Activated naive CD8-positive, alpha-beta T cell treated with anti-CD3 and anti-CD28 coated beads, Interleukin-2, amount 10 ng/mL, durations not matched to agents 7 days and 5 days (primary cell): ENCODE results near the gene UBE2M. TPM values are rescaled to one million over a fixed set of nuclear protein-coding genes. Genes with fewer than 3 reads are reported as not detected.

Source experiments
- ATAC-seq: fragments of 150-1000 bp; cut with Tn5 transposase; one replicate; pipeline ENCODE4 v1.10.0; 2021; ENCODE audit warnings: low read depth, moderate library complexity
- POLR2A ChIA-PET: fragments of 350-600 bp; sonication (Branson Sonifier 250); formaldehyde crosslinking; loops from one replicate; lab custom pipeline; 2021; ENCODE audit warnings: antibody characterized with exemption; lab: Charles Lee
- DNase-seq: peaks from one replicate; pipeline ENCODE4 v3.0.0; 2021
- H3K27ac Mint-ChIP-seq: one replicate; pipeline ENCODE4 v1.8.0; 2022; ENCODE audit warnings: mild to moderate bottlenecking, mixed read lengths
- H3K27me3 Mint-ChIP-seq: one replicate; pipeline ENCODE4 v1.8.0; 2022; ENCODE audit warnings: mild to moderate bottlenecking, moderate library complexity, mixed read lengths
- H3K36me3 Mint-ChIP-seq: one replicate; pipeline ENCODE4 v1.8.0; 2021; ENCODE audit warnings: mild to moderate bottlenecking, mixed read lengths
- H3K4me1 Mint-ChIP-seq: one replicate; pipeline ENCODE4 v1.8.0; 2021; ENCODE audit warnings: mixed read lengths
- H3K4me3 Mint-ChIP-seq: one replicate; pipeline ENCODE4 v1.8.0; 2022; ENCODE audit warnings: mild to moderate bottlenecking, moderate library complexity, mixed read lengths
- H3K9me3 Mint-ChIP-seq: one replicate; pipeline ENCODE4 v1.8.0; 2021; ENCODE audit warnings: mixed read lengths
- total RNA-seq, 2 experiments: library from RNA; stranded (reverse); gene quantifications; one replicate each; pipeline ENCODE4 v1.2.3, GENCODE V29; 2021

Gene UBE2M
- total RNA-seq, 2 experiments from 2014 or later: 79.5 to 81.2 TPM

GRCh38 chr19:58566989-58567388, 8.6 kb upstream of the UBE2M start:
- peaks cover 30% of the 10 kb centered on the region for H3K4me1 Mint-ChIP-seq
- POLR2A ChIA-PET: interaction anchor here (1.9 to 2.6 kb wide), 2 partner anchors 12 to 23 kb away, joined by 8 to 9 read pairs; partner anchors contain the start of genes CHMP2A and TRIM28
- peaks cover 10% of the 10 kb centered on the region for H3K36me3 Mint-ChIP-seq
- ATAC-seq (no peak), DNase-seq (no peak)
- H3K9me3 Mint-ChIP-seq: no peaks in the 10 kb centered on the region
- no peak overlapping the region for H3K4me3 Mint-ChIP-seq
- no peaks in the 10 kb centered on the region for H3K27me3 Mint-ChIP-seq
- no peak overlapping the region for H3K27ac Mint-ChIP-seq

DNA sequence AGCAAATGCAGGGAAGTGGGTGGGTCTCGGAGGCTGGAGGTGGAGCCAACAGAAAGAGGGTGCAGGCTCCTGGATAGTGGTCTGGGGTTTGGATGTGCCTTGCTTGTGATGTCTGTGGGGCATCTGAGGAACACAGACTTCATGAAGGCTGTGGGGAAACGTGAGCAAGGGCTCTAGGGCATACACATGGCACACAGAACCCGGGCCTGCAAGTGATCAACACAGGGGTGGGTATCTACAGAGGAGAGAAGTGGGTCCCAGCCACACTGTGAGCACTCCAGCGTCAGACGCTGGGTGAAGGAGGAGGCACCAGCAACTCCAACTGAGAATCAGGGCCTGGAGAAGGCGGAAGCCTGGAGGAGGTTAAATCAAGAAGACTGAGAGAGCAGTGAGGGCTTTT, 5.4 kb upstream of the UBE2M start:
- DNase-seq (no peak), ATAC-seq (no peak)
- peak overlapping the region; percentile 86 for H3K4me3 Mint-ChIP-seq
- no peaks in the 10 kb centered on the region for H3K27me3 Mint-ChIP-seq
- peaks cover 35% of the 10 kb centered on the region for H3K4me1 Mint-ChIP-seq
- POLR2A ChIA-PET: interaction anchor here (0.9 to 4.0 kb wide), 4 partner anchors 9 to 43 kb away, joined by 3 to 26 read pairs (median 10); partner anchors contain the start of genes CHMP2A, MZF1 and ZBTB45
- no peaks in the 10 kb centered on the region for H3K9me3 Mint-ChIP-seq
- peak overlapping the region; percentile 96 for H3K27ac Mint-ChIP-seq
- peaks cover 4% of the 10 kb centered on the region for H3K36me3 Mint-ChIP-seq

- peak; percentile 63 for DNase-seq
- Mint-ChIP-seq H3K36me3 (peaks cover 3% of the 10 kb centered on the region), H3K4me1 (peaks cover 31% of the 10 kb centered on the region), H3K27me3 (no peaks in the 10 kb centered on the region), H3K9me3 (no peaks in the 10 kb centered on the region), H3K4me3 (peak overlapping the region; percentile 86), H3K27ac (peak overlapping the region; percentile 96)
- POLR2A ChIA-PET: interaction anchor here (0.6 to 5.9 kb wide), 9 partner anchors 8 to 49 kb away, joined by 3 to 50 read pairs (median 9); partner anchors contain the start of genes CHMP2A, MZF1, TRIM28 and ZBTB45
- ATAC-seq: no peak
These were observed 4.7 kb upstream of the UBE2M start for GRCh38 chr19:58563034-58563573.

- H3K36me3 Mint-ChIP-seq: peaks cover 8% of the 10 kb centered on the region
- peak; percentile 72 for DNase-seq
- H3K27ac Mint-ChIP-seq: peak overlapping the region; percentile 96
- H3K27me3 Mint-ChIP-seq: no peaks in the 10 kb centered on the region
- H3K9me3 Mint-ChIP-seq: no peaks in the 10 kb centered on the region
- POLR2A ChIA-PET: interaction anchor here (1.2 to 5.9 kb wide), 10 partner anchors 8 to 200 kb away, joined by 4 to 50 read pairs (median 8); partner anchors contain the start of genes CHMP2A, MZF1, TRIM28 and ZBTB45
- peaks cover 30% of the 10 kb centered on the region for H3K4me1 Mint-ChIP-seq
- peak; percentile 9 for ATAC-seq
- H3K4me3 Mint-ChIP-seq: peak overlapping the region; percentile 86
These were observed 4.0 kb upstream of the UBE2M start for GRCh38 chr19:58562122-58563033.

DNA sequence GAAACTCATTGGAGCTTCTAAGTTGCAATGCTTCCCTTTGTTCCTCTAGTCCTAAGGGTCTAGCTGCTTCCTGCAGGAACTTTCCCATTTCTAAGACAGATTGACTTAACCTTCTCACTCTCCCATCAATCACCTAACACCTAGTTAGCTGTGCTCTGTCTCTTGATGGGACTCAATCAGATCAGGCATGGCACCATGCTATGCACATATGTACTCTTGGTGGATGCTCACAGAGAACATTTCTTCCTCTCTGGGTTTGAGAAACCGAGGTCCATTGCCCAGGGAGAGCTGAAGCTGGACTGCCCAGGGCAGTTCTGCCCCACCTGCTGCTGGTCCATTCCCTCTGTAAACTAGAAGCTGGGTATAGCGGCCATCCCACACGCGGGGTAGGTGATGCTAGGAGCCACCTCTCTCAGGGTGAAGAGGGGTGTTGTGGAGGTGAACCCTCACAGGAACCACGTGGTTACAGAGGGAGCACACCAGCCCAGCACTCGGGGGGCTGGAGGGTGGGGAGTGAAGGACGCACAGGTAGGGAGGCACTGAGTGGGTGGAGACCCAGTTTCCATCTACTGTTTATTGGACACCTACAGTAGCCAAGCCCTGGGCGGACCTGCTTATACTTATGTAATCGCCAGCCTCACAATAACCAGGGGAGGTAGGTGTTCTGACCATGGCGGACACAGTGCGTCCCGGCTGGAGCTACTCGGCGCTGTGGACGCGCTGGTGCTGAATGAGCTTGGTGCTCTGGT, 3.1 kb upstream of the UBE2M start:
- Mint-ChIP-seq H3K4me1 (peaks cover 38% of the 10 kb centered on the region), H3K4me3 (peak overlapping the region; percentile 86)

GRCh38 chr19:58560921-58561320, 2.5 kb upstream of the UBE2M start:
- ATAC-seq (no peak), DNase-seq (no peak)
- Mint-ChIP-seq H3K4me1 (peaks cover 42% of the 10 kb centered on the region), H3K27ac (peak overlapping the region; percentile 96), H3K36me3 (peaks cover 19% of the 10 kb centered on the region), H3K4me3 (peak overlapping the region; percentile 86), H3K27me3 (no peaks in the 10 kb centered on the region), H3K9me3 (no peaks in the 10 kb centered on the region)
- POLR2A ChIA-PET: interaction anchor here (1.7 to 5.9 kb wide), 6 partner anchors 10 to 41 kb away, joined by 4 to 50 read pairs (median 20); partner anchors contain the start of genes MZF1, TRIM28 and ZBTB45

More for the DNA sequence above, 3.1 kb upstream of the UBE2M start:
- POLR2A ChIA-PET: interaction anchor here (1.2 to 5.9 kb wide), 10 partner anchors 8 to 199 kb away, joined by 4 to 50 read pairs (median 12); partner anchors contain the start of genes CHMP2A, MZF1, TRIM28 and ZBTB45
- Mint-ChIP-seq H3K27me3 (no peaks in the 10 kb centered on the region), H3K27ac (peak overlapping the region; percentile 96), H3K9me3 (no peaks in the 10 kb centered on the region), H3K36me3 (peaks cover 13% of the 10 kb centered on the region)
- DNase-seq (no peak), ATAC-seq (no peak)

GRCh38 chr19:58560007-58560887, 1.8 kb upstream of the UBE2M start:
- POLR2A ChIA-PET: interaction anchor here (1.0 to 5.9 kb wide), 8 partner anchors 9 to 61 kb away, joined by 3 to 50 read pairs (median 10); partner anchors contain the start of genes MZF1, TRIM28 and ZBTB45
- DNase-seq (no peak), ATAC-seq (no peak)
- Mint-ChIP-seq H3K4me1 (peaks cover 42% of the 10 kb centered on the region), H3K4me3 (peak overlapping the region; percentile 96), H3K27ac (peak overlapping the region; percentile 96), H3K36me3 (peaks cover 19% of the 10 kb centered on the region), H3K9me3 (no peaks in the 10 kb centered on the region), H3K27me3 (no peaks in the 10 kb centered on the region)

GRCh38 chr19:58559275-58560006, 1.0 kb upstream of the UBE2M start:
- H3K36me3 Mint-ChIP-seq: peaks cover 18% of the 10 kb centered on the region
- POLR2A ChIA-PET: interaction anchor here (0.9 to 5.9 kb wide), 8 partner anchors 8 to 60 kb away, joined by 3 to 50 read pairs (median 8); partner anchors contain the start of genes MZF1, TRIM28 and ZBTB45
- ATAC-seq (peak; percentile 1), DNase-seq (peak; percentile 73)
- no peaks in the 10 kb centered on the region for H3K27me3 Mint-ChIP-seq
- H3K4me3 Mint-ChIP-seq: peak overlapping the region; percentile 96
- H3K9me3 Mint-ChIP-seq: no peaks in the 10 kb centered on the region
- peaks cover 44% of the 10 kb centered on the region for H3K4me1 Mint-ChIP-seq
- H3K27ac Mint-ChIP-seq: peak overlapping the region; percentile 96

DNA sequence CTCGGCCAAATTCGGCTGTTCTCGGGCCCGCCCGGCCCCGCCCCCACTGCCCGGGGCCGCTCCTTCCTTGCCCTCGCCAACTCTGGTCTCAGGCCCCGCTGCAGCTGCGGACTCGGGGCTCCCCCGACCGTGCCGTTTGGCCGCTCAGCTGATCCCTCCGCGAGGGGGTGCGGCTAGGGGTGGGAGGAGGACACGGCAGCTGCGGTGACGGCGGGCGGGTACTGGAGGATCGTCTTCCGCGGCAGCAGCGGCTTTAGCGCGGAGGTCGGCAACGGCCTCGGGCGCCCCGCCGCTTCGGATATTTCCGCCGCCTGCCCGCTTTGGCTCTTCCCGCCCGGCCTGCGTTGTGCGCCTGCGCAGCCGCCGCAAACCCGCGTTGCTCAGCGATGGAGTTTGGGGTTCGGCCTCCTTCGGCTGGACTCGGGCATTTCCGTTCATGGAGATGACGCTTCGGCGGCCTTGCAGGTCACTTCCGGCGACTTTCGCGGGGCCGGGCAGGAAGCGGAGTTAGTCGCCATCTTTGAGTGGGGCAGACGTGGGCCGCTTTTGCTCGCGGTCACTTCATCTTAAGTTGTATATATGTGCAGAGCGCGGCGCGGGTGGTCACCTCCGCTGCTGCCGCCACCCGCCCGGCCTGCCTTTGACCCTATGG, 338 bp upstream of the UBE2M start:
- Mint-ChIP-seq H3K27me3 (no peaks in the 10 kb centered on the region), H3K9me3 (no peaks in the 10 kb centered on the region), H3K36me3 (peaks cover 18% of the 10 kb centered on the region), H3K4me1 (peaks cover 41% of the 10 kb centered on the region), H3K27ac (peak overlapping the region; percentile 96), H3K4me3 (peak overlapping the region; percentile 96)
- ATAC-seq (peak; percentile 65), DNase-seq (peak; percentile 100)
- POLR2A ChIA-PET: interaction anchor here (0.9 to 5.9 kb wide), 8 partner anchors 8 to 59 kb away, joined by 3 to 50 read pairs (median 8); partner anchors contain the start of genes MZF1, TRIM28 and ZBTB45

DNA sequence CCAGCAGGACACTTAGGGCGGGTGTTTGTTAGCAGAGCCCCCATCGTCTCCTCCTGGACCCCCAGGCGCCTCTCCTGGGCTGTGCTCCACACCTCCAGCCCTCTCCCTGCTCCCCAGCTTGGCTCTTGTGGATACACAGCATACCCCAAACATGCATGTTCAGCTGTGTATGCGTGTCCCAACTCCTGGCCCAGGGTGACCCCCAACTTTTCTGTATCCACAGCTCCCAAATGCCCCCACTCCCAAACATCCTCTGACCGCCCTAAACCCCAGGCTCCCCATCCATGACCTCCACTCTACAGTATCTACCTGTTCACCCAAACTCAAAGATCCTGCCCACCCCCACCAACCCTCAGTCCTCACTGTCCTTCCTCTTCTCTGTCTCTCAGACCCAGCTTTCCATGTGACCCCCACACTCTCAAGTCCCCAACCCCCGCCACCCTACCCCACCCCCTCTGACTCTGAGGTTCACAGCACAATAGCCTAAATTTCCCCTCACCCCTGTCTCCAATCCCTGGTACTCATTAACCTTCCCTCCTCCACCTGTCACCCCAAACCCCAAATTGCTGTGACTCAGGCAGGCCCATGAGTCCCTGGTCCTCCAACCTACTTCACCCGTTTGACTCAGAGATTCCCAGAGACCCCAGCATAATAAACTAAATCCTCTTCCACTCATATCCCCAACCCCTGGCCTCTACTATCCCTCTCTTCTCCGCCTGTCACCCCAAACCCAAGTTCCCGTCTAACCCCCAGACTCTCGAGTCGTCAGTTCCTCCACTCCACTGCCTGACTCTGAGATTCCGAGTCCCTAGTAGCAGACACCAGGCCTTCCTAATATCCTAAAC, 968 bp downstream of the UBE2M start:
- H3K4me1 Mint-ChIP-seq: peaks cover 42% of the 10 kb centered on the region
- no peaks in the 10 kb centered on the region for H3K9me3 Mint-ChIP-seq
- H3K27me3 Mint-ChIP-seq: no peaks in the 10 kb centered on the region
- DNase-seq (peak; percentile 28), ATAC-seq (no peak)
- peak overlapping the region; percentile 98 for H3K27ac Mint-ChIP-seq
- H3K36me3 Mint-ChIP-seq: peaks cover 26% of the 10 kb centered on the region
- peak overlapping the region; percentile 96 for H3K4me3 Mint-ChIP-seq
- POLR2A ChIA-PET: interaction anchor here (0.5 to 5.9 kb wide), 8 partner anchors 13 to 44 kb away, joined by 3 to 50 read pairs (median 4); partner anchors contain the start of genes MZF1, TRIM28 and ZBTB45
